HL-60 (cell line): ENCODE measurements around the gene WDR59.

Source experiments
- DNase-seq, 2 experiments: peaks; one replicate each; pipeline ENCODE4 v3.0.0-alpha.2; 2010 to 2020; ENCODE audit warnings: low read depth in 1 of 2, low spot score in 1 of 2
- H3K27ac ChIP-seq: fragments of 250-450 bp; sonication (Bioruptor Pico); replicated peaks from 2 replicates; pipeline ENCODE4 v1.5.1; 2020; ENCODE audit warnings: mild to moderate bottlenecking, moderate library complexity
- H3K27me3 ChIP-seq: fragments of 250-450 bp; sonication (Bioruptor Pico); 2 replicates; pipeline ENCODE4 v1.5.1; 2021; ENCODE audit warnings: mild to moderate bottlenecking, moderate library complexity; ENCODE audit not compliant: insufficient read depth, poor library complexity, severe bottlenecking
- H3K4me3 ChIP-seq: replicated peaks from 2 replicates; pipeline ENCODE4 v1.5.1; 2011; ENCODE audit warnings: mild to moderate bottlenecking, control low read depth, low read length; ENCODE audit not compliant: insufficient read depth
- CTCF ChIP-seq: IDR thresholded peaks from one replicate; pipeline ENCODE4 v1.5.1; 2011; ENCODE audit warnings: low read length, control low read depth, inconsistent platforms; ENCODE audit not compliant: insufficient read depth
- GABPA ChIP-seq: IDR thresholded peaks from 2 replicates; pipeline ENCODE4 v1.6.1; 2012; ENCODE audit warnings: low read depth
- POLR2AphosphoS5 ChIP-seq: IDR thresholded peaks from 2 replicates; pipeline ENCODE4 v1.6.1; 2012; ENCODE audit warnings: low read depth
- REST ChIP-seq: IDR thresholded peaks from 2 replicates; pipeline ENCODE4 v1.6.1; 2012; ENCODE audit warnings: low read depth; ENCODE audit not compliant: insufficient replicate concordance
- SPI1 ChIP-seq: IDR thresholded peaks from 2 replicates; pipeline ENCODE4 v1.6.1; 2012; ENCODE audit warnings: low read depth, mild to moderate bottlenecking, borderline replicate concordance

The WDR59 gene

GRCh38 chr16:74926805-74927204, 58.1 kb downstream of the WDR59 start:
- H3K27me3 ChIP-seq = no peaks in the 10 kb centered on the region
- H3K27ac ChIP-seq = no peak overlapping the region
- no peak for DNase-seq
- no peak for TF ChIP-seq GABPA
- TF ChIP-seq CTCF = no peak
- TF ChIP-seq REST = no peak
- no peak for TF ChIP-seq SPI1
- TF ChIP-seq POLR2AphosphoS5 = no peak
- H3K4me3 ChIP-seq = no peak overlapping the region

- no peaks in the 10 kb centered on the region for H3K27me3 ChIP-seq
- no peak overlapping the region for H3K27ac ChIP-seq
- no peak for TF ChIP-seq POLR2AphosphoS5
- no peak for TF ChIP-seq SPI1
- no peak overlapping the region for H3K4me3 ChIP-seq
- no peak for DNase-seq
Measured at GRCh38 chr16:74923766-74924460, 61.0 kb downstream of the WDR59 start.

GRCh38 chr16:74922150-74923138, 62.5 kb downstream of the WDR59 start:
- no peak overlapping the region for H3K27ac ChIP-seq
- no peak overlapping the region for H3K4me3 ChIP-seq
- no peaks in the 10 kb centered on the region for H3K27me3 ChIP-seq
- no peak for DNase-seq
- TF ChIP-seq POLR2AphosphoS5 = no peak
- TF ChIP-seq GABPA = no peak
- TF ChIP-seq CTCF = no peak
- TF ChIP-seq SPI1 = no peak
- no peak for TF ChIP-seq REST

GRCh38 chr16:74921051-74921450, 63.9 kb downstream of the WDR59 start:
- no peak for TF ChIP-seq POLR2AphosphoS5
- TF ChIP-seq SPI1 = no peak
- TF ChIP-seq GABPA = no peak
- no peak for TF ChIP-seq CTCF
- TF ChIP-seq REST = no peak
- no peak for DNase-seq

More at GRCh38 chr16:74921051-74921450, 63.9 kb downstream of the WDR59 start:
- no peaks in the 10 kb centered on the region for H3K27me3 ChIP-seq
- H3K27ac ChIP-seq = no peak overlapping the region
- no peak overlapping the region for H3K4me3 ChIP-seq
